Measurements from ENCODE around the gene HDAC10. TPM values are rescaled to one million over a fixed set of nuclear protein-coding genes. Genes with fewer than 3 reads are reported as not detected.
A peak's percentile ranks its signal among the peaks of the same experiment; 100 is the strongest.
"Not testable (repeated sequence)": the region's sequence is repeated elsewhere in the genome, so short reads cannot be mapped to it uniquely, and the experiment has no call there.

Gene HDAC10
- total RNA-seq, 1 donor from 2014 or later: 48.9 TPM

DNA sequence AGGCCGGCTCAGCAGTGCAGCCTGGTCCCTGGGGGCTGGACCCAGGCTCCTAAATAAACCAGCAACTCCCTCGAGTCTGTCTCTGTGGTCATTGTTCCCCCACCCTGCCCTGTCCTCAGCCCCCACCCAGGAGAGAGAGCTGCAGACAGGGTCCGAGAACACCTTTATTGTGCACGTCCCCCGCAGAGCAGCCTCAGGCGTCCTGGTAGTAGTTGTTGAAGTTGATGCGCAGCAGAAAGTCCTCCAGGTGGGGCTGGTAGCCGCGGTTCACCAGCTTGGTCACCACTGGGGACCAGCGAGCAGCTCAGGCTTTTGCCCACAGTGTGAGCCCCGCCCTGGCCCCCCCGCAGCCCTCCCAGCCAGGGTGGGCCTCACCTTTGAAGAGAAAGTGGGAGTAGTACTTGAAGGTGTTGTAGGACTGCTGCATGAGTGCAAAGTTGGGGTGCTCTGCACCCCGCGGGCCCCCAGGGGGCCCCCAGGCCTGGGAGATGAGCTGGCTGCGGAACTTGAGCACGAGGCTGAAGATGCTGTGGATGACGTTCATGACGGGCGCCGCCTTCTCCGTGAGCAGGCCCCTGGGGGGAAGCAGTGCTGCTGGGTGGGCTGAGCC lies 33.4 kb downstream of the HDAC10 start:
- DNase-seq (ENCODE audit: low read depth): no peak

DNA sequence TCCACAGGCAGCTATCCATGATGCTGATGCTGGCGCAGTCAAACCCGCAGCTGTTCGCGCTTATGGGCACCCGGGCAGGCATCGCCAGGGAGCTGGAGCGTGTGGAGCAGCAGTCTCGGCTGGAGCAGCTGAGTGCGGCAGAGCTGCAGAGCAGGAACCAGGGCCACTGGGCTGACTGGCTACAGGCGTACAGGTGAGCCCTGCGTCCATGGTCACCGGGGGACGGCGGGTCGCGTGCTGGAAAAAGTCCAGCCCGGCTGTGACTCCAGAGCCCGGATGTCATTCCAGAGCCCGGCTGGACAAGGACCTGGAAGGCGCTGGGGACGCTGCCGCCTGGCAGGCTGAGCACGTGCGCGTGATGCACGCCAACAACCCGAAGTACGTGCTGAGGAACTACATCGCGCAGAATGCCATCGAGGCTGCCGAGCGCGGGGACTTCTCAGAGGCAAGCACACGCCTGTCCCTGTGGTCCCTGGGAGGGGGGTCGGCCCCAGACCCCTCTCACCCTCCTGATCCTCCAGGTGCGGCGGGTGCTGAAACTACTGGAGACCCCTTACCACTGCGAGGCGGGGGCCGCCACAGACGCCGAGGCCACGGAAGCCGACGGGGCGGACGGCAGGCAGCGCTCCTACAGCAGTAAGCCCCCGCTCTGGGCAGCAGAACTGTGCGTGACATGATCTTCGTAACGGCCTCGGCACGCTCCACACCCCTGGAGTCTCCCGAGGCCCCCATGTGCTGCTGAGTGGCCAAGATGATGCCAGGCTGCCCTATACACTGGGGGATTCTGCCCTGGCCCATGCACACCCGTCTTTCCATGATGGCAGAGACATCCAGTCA lies 34.2 kb downstream of the HDAC10 start:
- no peak for DNase-seq (ENCODE audit: low read depth)

DNA sequence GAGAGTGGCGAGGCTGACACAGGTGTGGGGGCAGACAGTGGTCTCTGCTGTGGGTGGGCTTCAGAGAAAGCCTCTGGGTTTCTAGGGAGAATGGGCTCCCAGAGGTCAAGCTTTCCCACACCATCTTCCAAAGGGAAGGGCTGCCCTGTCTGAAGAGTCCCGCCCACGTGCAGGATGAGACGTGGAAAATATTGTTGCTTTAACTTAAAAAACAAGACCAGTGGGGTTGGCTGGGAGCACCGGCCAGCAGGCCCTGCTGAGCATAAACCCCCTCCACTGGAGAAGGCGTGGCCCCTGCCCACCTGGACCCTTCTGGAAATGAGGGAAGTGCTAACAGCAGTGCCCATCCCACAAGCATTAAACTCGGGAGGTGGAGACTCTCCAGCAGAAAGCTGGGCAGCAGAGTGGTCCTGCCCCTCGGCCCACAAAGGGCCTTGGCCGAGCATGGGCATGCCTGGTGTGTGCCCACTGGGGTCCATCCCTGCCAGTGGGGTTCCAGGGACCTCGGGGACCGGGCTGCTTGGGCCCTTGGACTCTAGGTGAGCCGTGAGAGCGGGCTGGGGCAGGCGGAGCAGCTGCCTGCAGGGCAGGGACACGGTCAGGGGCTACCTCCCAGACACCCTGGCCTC lies 34.9 kb downstream of the HDAC10 start:
- no peak for DNase-seq (ENCODE audit: low read depth)

DNA sequence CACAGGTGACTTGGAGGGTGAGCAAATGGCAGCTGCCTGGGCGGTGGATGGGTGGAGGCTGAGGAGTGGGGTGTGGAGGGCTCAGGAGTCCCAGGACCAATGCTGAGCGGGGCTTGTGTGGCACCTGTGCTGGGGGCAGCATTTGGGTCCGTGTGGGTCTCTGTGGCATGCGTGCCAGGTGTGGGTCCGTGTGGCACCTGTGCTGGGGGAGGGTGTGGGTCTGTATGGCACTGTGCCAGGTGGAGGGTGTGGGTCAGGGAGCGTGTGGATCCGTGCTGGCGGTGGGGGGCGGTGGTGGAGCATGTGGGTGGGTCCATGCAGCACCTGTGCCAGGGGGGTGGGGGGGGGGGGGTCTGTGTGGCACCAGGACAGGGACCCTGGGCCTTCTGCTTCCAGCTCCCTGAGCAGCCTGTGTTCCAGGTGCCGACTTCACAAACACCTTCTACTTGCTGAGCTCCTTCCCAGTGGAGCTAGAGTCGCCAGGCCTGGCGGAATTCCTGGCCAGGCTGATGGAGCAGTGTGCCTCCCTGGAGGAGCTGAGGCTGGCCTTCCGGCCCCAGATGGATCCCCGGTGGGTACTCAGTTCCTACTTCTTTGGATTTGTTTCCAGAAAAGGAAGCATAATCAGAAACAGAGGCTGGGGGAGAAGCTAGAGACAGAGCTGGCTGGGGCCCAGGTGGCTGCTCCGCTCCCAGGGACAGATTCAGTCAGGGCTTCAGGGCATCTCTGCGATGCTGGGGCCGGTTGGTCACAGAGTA lies 35.6 kb downstream of the HDAC10 start:
- DNase-seq (ENCODE audit: low read depth): no peak

DNA sequence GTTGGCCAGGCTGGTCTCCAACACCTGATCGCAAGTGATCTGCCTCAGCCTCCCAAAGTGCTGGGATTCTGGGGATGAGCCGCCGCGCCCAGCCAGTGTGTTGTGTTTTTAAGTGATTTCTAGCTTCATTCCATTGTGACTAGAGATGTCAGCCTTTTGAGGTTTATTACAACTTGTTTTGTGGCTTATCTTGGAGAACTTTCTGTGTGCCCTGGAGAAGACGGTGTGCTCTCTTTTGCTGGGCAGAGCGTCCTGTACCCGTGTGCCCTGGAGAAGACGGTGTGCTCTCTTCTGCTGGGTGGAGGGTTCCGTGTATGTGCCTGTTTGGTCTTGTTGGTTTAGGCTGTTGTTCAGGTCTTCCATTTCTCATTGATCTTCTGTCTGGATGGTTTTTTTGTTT lies 37.8 kb downstream of the HDAC10 start:
- no peak for DNase-seq (ENCODE audit: low read depth)

DNA sequence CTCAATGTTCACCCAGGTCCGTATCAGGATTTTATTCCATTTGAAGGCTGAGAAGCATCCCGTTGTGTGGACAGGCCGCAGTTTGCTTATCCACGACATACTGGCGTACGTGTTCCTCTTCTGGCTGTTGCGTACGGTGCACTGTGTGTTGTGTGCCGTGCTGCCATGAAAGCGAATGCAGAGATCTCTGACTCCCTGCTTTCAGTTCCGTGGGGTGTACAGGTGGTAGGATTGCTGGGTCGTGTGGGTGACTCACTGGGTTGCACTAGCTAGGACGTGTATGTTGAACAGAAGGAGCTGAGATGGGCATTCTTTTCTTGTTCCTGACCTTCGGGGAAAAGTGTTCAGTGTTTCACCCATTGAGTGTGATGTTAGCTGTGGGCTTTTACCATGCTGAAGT lies 39.9 kb downstream of the HDAC10 start:
- no peak for DNase-seq (ENCODE audit: low read depth)

DNA sequence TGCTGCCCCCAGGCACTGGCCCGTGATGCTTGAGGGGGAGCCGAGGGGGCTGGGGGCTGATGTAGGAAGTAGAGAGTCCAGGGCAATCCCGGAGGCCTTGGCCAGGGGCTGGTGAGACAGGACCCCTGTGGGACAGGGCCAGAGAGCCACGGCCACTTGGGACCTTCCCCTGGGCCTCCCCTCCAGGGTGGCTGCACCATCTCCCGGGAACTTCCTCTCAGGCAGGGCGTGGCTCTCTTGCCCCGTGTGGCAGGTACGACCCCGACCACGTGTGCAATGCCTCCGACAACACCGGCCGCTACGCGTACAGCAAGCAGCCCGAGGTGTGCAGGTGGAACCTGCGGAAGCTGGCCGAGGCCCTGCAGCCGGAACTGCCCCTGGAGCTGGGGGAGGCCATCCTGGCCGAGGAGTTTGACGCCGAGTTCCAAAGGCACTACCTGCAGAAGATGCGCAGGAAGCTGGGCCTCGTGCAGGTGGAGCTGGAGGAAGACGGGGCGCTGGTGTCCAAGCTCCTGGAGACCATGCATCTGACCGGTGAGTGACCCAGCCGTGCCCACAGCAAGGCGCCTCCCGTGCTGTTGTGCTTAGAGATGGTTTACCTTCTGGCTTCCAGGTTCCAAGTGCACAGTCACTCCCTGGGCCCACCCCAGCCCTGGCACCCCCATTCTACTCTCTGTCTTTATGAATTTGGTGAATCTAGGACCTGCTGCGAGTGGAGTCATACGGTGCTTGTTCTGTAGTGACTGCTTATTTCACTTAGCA lies 40.5 kb downstream of the HDAC10 start:
- DNase-seq (ENCODE audit: low read depth): no peak

DNA sequence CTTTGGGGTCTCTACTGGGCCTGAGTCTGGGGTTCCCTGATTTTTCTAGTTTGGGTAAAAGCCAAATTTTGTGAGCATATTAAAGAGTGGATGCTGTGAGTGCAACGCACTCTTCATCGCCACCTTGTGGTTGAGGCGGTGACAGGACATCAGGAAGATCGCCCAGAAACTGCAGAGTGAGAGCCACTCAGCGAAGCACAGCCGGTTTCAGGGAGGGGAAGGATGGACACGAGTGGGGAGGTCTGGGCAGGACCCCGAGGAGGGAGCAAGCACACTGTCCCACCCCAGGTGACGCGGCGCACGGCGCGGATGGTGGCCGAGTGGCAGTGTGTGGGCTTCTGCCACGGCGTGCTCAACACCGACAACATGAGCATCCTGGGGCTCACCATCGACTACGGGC lies 41.2 kb downstream of the HDAC10 start:
- DNase-seq (ENCODE audit: low read depth): peak; percentile 34

DNA sequence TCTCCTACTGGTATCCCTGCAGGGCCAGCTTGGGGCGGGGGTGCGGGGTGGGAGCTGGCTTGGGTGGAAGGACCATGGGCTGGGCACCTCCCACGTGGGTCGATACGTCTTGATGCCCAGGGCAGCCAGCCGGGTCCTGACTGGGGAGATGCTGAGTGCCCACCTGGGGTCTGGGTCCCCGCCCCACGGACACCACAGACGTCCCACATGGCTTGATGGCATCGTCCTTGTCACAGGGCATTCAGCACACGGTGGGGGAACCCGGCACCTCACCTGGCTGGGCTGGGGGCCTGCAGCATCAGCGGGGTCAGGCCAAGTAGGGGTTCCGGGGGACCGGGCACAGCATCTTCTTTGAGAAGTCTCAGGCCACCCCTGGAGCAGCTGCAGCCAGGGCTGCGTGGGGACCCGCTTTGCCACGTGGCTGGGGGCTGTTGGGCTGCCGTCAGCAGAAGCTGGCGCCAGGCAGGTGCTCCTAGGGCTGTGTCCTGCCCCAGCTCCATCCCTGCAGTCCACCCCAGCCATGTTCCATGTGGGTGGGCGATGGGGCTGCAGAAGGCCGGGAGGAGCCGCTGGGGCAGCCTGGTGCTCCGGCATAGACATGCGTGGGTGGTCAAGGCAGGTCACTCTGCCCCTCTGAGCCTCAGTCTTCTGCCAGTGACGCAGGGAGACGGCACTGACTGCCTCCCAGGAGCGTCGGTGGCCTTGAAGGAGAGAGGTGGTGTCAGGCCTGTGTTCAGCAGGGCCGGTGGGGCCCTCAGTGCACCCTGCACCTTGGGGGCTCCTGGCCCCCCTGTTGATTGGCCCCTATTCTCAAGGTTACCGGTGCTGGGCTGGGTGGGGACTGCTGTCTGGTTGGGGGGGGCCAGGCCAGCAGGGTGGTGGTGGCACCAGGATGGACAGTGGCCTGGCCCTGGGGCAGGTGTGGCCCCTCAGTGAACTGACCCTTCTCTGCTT lies 41.8 kb downstream of the HDAC10 start:
- DNase-seq (ENCODE audit: low read depth): no peak

DNA sequence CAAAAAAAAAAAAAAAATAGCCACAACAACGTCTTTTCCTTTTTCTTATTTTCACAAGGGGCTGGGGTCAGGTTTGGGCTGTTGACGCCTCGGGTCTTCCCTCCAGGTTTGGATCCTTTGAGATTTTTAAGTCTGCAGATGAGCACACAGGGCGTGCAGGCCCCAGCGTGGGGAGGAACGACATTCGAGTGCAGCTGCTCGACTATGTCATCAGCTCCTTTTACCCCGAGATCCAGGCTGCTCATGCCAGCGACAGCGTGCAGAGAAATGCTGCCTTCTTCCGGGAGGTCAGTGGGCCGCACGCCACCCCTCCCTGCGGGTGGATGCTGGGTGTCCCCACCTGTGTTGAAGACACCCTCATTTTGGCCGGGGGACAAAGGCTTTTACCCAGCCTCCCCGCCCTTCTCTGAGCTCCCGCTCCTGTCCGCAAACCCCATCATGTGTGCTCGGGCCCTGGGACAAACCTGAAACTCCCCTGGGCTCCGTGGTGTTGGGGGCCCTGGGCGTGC lies 42.6 kb downstream of the HDAC10 start:
- no peak for DNase-seq (ENCODE audit: low read depth)

DNA sequence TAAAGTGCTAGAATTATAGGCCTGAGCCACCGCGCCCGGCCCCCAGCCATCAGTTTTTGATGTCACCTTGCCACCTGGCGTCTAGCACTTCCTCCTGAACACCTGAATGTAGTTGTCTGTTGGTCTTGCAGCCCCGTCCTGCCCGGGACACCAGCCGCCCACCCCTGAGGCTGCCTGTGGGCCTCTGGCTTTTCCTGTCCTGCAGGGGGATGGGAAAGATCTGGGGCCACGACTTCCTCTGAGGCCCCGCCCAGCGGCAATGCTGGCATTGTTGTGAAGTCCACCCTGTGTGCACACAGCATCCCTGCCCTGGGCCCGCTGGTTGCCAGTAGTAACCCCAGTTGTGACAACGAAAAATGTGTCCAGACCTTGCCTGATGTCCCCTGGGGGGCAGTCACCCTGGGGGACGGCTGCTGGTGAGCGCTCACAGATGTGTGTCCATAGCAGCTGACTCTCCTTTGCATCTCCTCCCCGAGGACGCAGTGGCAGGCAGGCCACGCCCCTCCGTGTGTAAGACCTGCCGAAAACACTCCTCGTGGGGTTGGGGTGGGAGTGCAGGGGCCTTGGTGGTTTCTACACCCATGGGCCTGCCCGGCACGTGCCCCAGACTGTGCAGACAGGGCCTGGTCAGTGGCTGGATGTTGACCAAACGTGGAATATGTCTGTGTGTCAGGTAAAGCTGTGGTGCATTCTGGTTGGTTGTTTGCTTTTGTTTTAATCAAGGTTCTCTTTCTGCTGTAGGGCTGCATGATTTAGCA lies 43.5 kb downstream of the HDAC10 start:
- no peak for DNase-seq (ENCODE audit: low read depth)

DNA sequence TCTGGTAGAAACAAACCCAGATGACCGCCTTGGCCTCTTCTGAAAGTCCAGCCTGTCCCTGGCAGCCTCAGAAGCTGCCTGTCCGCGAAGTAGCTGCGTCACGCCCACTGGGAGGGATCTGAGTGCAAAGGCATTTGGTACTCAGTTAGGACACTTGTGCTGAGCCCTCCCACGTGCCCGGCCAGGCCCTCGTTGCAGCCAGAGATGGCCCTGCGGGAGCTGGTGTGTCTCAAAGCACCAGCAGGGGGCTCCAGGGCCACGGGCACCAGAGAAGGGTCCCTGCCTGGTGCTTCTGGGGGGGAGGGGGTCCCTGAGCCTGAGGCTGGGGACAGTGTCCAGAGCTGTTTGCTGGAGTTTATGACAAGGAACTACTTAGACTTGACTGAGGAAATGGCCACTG lies 44.5 kb downstream of the HDAC10 start:
- peak; percentile 11 for DNase-seq (ENCODE audit: low read depth)

DNA sequence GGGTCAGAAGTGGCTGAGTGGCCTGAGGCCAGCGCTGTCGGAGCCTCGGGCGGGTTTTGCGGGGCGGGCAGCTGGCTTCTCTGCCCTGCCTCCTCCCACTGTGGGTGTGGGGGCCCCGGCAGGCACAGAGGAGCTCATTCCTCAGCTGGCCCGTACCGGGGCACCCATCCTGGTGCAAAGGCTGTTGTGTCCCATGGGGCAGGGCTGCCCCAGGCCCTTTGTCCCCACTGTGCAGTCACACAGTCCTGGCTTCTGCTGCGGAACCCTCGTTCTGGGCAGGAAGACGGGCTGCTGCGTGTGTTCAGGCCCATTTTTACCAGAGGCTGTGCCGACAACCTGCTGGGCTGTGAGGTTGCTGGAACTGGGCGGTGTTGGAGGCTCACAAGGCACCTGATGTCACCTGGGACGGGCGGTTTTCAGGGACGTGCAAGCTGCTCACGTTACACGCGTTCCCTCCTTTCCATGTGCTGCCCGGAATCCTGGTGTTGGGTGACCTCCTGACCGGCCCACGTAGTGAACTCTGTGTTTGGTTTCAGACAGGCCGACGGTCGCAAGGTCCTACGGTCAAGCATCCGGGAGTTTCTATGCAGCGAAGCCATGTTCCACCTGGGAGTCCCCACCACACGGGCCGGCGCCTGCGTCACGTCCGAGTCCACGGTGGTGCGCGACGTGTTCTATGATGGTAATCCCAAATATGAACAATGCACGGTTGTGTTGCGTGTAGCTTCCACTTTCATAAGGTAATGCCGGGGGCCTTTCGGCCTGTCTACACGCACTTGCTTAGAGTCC lies 45.1 kb downstream of the HDAC10 start:
- DNase-seq (ENCODE audit: low read depth): no peak

DNA sequence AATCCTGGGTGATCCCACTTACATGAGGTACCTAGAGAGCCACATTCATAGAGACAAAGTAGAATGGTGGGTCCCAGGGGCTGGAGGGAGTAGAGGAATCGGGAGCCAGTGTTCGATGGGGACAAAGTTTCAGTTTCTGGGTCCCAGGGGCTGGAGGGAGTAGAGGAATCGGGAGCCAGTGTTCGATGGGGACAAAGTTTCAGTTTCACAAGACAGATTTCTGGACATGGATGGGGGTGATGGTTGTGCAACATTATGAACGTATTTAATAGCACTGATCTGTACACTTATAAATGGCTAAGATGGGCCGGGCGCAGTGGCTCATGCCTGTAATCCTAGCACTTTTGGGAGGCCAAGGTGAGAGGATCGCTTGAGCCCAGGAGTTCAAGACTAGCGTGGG lies 46.1 kb downstream of the HDAC10 start:
- not testable (repeated sequence) for DNase-seq (ENCODE audit: low read depth)

DNA sequence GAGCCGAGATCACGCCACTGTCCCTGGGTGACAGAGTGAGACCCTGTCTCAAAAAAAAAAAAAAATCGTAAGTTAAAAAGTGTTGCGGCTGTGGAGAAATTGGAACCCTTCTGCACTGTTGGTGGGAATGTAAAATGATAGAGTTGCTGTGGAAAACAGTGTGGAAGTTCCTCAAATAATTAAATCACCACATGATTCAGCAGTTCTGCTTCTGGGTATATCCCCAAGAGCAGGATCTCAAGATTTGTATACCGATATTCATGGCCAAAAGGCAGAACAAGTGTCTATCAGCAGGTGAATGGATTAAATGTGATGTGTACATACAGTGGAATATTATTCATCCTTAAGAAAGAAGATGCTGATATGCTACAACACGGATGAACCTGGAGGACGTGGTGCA lies 46.5 kb downstream of the HDAC10 start:
- no peak for DNase-seq (ENCODE audit: low read depth)

DNA sequence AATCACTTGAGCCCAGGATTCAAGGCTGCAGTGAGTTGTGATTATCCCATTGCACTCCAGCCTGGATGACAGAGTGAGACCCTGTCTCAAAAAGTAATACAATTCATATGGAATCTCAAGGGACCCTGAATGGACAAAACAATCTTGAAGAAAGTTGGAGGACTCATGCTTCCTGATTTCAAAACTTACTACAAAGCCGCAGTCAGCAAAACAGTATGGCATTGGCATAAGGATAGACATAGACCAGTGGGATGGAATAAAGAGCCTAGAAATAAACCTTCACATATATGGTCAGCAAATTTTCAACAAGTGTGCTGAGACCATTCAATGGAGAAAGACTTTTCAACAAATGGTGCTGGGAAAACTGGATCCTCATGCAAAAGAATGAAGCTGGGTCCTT lies 47.8 kb downstream of the HDAC10 start:
- DNase-seq (ENCODE audit: low read depth): no peak

DNA sequence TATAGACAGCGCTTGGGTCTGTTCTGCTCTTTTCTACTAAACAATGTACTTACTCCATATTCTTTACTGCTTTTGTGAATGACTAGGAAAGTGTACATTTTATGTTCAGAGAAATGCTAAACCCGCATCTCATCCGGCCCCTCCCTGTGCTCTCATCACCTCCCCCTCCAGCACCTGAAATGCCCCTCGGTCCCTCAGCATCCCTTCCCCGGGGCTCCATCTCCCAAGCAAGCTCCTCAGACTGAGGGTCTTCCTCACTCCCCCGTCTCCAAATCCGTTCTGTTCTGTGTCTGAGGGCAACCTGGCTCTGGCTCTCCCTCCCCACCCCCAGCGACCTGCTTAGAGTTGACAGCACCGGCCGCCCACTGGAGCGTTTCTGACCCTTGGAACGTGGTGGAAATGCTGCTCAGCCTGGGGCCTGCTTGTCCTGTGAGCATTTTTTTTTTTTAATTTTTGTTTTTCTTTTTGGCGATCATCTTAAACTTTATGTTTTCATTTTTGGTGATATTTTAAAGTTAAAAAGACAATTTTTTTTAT lies 48.9 kb downstream of the HDAC10 start:
- peak; percentile 9 for DNase-seq (ENCODE audit: low read depth)
